BJ (cell line): Measurements from ENCODE around the gene ROR1. TPM values are rescaled to one million over a fixed set of nuclear protein-coding genes. Genes with fewer than 3 reads are reported as not detected.

ENCODE experiments used
- CTCF ChIA-PET: fragments of 350-600 bp; formaldehyde crosslinking; extraction: SDS; loops from one replicate; lab custom pipeline; 2021; ENCODE audit warnings: antibody characterized with exemption, inconsistent platforms; lab: Yijun Ruan, JAX
- POLR2A ChIA-PET: fragments of 300-600 bp; sonication (Branson Sonifier 250); formaldehyde crosslinking; extraction: SDS; loops from one replicate; lab custom pipeline; 2021; ENCODE audit warnings: antibody characterized with exemption; lab: Charles Lee
- DNase-seq: peaks from one replicate; pipeline ENCODE4 v3.0.0-alpha.2; 2011; ENCODE audit warnings: low read depth
- H3K27me3 ChIP-seq: 2 replicates; pipeline ENCODE4 v1.6.0; 2011; ENCODE audit warnings: low read length; ENCODE audit not compliant: control insufficient read depth, insufficient read depth
- H3K36me3 ChIP-seq: 2 replicates; pipeline ENCODE4 v1.5.1; 2011; ENCODE audit warnings: low read length; ENCODE audit not compliant: control insufficient read depth, insufficient read depth
- H3K4me3 ChIP-seq: 2 replicates; pipeline ENCODE4 v1.5.1; 2011; ENCODE audit warnings: low read depth, mild to moderate bottlenecking, control low read depth, low read length
- CTCF ChIP-seq: IDR thresholded peaks from 2 replicates; pipeline ENCODE4 v1.5.1; 2011; ENCODE audit warnings: low read depth, mild to moderate bottlenecking, control low read depth, inconsistent platforms, low read length, moderate library complexity; ENCODE audit not compliant: insufficient read depth
- polyA plus RNA-seq: library from polyadenylated mRNA; depleted of rRNA; stranded (reverse); fragments of >200 nt; gene quantifications from 2 replicates; pipeline ENCODE4 v1.2.3, GENCODE V29; 2011

The ROR1 gene
- polyA plus RNA-seq, 1 experiment, result 4.6 TPM

GRCh38 chr1:63827411-63828321 is 53.8 kb downstream of the ROR1 start:
- H3K4me3 ChIP-seq, result no peak overlapping the region
- no peaks in the 10 kb centered on the region for H3K36me3 ChIP-seq
- peaks cover under 1% of the 10 kb centered on the region; the same call in 1 of the 2 replicates for H3K27me3 ChIP-seq
- CTCF ChIA-PET, result interaction anchor here (0.7 to 2.1 kb wide), 2 partner anchors 11 to 86 kb away, joined by 4 to 5 read pairs; no protein-coding TSS in a partner anchor
- no peak for DNase-seq
- POLR2A ChIA-PET, result no interaction called here
- TF ChIP-seq CTCF, result no peak

GRCh38 chr1:63828322-63829044 is 54.7 kb downstream of the ROR1 start:
- no peaks in the 10 kb centered on the region for H3K36me3 ChIP-seq
- POLR2A ChIA-PET, result no interaction called here
- CTCF ChIA-PET, result interaction anchor here (2.1 kb wide), 1 partner anchor 11 kb away, joined by 5 read pairs; no protein-coding TSS in a partner anchor
- DNase-seq, result no peak
- H3K4me3 ChIP-seq, result no peak overlapping the region
- TF ChIP-seq CTCF, result no peak
- peaks cover 2% of the 10 kb centered on the region; the same call in 1 of the 2 replicates for H3K27me3 ChIP-seq

- DNase-seq, result no peak
- no peak for TF ChIP-seq CTCF
- Histone ChIP-seq H3K36me3 (no peaks in the 10 kb centered on the region), H3K4me3 (no peak overlapping the region), H3K27me3 (peaks cover 2% of the 10 kb centered on the region; the same call in 1 of the 2 replicates)
- POLR2A ChIA-PET, result no interaction called here
- CTCF ChIA-PET, result interaction anchor here (1.0 to 2.1 kb wide), 2 partner anchors 9 to 24 kb away, joined by 3 to 5 read pairs; no protein-coding TSS in a partner anchor
Observed at GRCh38 chr1:63829349-63830327, 55.8 kb downstream of the ROR1 start.

GRCh38 chr1:63831409-63831808 is 57.6 kb downstream of the ROR1 start:
- CTCF ChIA-PET, result no interaction called here
- Histone ChIP-seq H3K36me3 (no peaks in the 10 kb centered on the region), H3K27me3 (peaks cover 2% of the 10 kb centered on the region; the same call in 1 of the 2 replicates), H3K4me3 (no peak overlapping the region)
- POLR2A ChIA-PET, result no interaction called here
- DNase-seq, result no peak
- TF ChIP-seq CTCF, result no peak
